Measurements from ENCODE around the gene SYNDIG1L.

Gene SYNDIG1L

DNA sequence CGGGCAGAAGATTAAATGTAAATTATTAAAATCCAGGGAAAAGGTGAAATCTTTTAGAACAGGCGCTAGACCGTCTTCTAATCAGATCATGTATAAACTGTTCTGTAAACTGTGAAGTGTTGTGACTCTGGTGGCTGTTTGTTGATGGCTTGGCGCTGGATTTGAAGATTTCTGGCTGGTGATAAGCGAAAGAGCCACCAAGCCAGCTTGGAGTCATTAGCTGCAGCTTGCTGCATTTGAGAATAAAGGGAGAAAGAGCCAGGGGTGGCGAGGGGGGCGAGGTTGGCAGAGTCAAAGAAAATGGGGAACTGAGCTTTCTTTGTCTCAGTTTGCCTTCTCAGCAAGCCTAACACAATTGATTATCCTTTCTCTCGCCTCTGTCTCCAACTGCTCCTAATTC lies 8.0 kb downstream of the SYNDIG1L start:
- no peak overlapping the region for H3K9ac ChIP-seq (ENCODE audit: low read depth, low read length)
- peaks cover 14% of the 10 kb centered on the region for H3K4me1 ChIP-seq (ENCODE audit: insufficient read depth, low read length)
- H3K9me3 ChIP-seq (ENCODE audit: control insufficient read depth, insufficient read depth, low read length): no peaks in the 10 kb centered on the region
- H3K36me3 ChIP-seq (ENCODE audit: insufficient read depth, low read length): no peaks in the 10 kb centered on the region; the same call in 1 of the 2 replicates

DNA sequence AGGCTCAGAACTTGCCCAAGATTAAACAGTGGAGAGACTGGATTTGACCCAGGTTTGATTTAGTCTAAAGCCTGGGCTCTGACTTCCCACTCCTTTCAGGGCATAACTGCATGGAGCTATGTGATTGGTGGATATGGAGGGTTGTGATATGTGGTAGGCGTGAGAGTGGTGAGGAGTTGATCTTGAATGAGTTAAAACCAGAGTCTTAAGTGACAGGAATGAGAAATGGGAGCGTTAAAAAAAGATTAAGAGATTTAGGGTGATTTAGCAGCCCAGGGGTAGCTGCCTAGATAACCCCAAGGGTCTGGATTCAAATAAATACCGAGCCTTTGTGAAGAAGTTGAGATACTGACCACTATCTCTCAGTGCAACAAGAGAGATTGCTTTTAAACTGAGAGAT lies 8.4 kb downstream of the SYNDIG1L start:
- no peak overlapping the region for H3K9ac ChIP-seq (ENCODE audit: low read depth, low read length)
- no peaks in the 10 kb centered on the region; the same call in 1 of the 2 replicates for H3K36me3 ChIP-seq (ENCODE audit: insufficient read depth, low read length)
- peaks cover 14% of the 10 kb centered on the region for H3K4me1 ChIP-seq (ENCODE audit: insufficient read depth, low read length)
- no peaks in the 10 kb centered on the region for H3K9me3 ChIP-seq (ENCODE audit: control insufficient read depth, insufficient read depth, low read length)

DNA sequence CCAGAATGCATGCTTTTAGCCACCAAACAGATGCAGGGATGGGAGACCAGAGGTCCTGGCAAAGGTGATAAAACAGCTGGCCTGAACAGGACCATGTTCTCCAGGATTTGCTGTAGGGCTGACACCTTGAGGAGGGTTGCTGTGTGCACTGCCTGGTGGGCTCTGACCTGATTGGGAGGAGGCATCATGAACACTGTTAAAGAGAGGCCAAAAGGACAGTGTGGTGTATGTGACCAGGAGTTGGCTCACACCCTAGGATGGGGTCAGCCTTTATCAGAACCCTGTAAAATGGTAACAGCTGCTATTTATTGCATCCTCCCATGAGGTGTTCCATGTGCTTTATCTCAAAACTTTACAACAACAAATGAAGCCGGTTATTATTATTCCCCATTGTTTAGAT lies 8.8 kb downstream of the SYNDIG1L start:
- H3K36me3 ChIP-seq (ENCODE audit: insufficient read depth, low read length): no peaks in the 10 kb centered on the region; the same call in 1 of the 2 replicates

DNA sequence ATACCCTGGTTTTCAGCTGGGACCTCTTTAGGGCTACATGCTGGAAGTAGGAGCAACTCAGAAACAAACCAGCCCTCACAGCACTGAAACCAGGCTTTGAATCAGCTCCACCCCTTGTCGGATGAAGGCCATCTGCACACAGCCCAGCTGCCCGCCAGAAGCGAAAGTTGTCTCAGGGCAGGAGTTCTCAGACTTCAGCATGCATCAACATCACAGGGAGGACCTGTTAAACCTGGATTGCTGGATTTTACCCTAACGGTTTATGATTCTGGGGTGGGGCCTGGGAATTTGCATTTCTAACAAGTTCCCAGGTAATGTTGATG lies 10.9 kb downstream of the SYNDIG1L start:
- no peaks in the 10 kb centered on the region for H3K9me3 ChIP-seq (ENCODE audit: control insufficient read depth, insufficient read depth, low read length)
- peaks cover 14% of the 10 kb centered on the region for H3K4me1 ChIP-seq (ENCODE audit: insufficient read depth, low read length)
- H3K36me3 ChIP-seq (ENCODE audit: insufficient read depth, low read length): no peaks in the 10 kb centered on the region
- H3K9ac ChIP-seq (ENCODE audit: low read depth, low read length): no peak overlapping the region

More for the DNA sequence above, 8.8 kb downstream of the SYNDIG1L start:
- Histone ChIP-seq H3K9ac (ENCODE audit: low read depth, low read length) (no peak overlapping the region), H3K9me3 (ENCODE audit: control insufficient read depth, insufficient read depth, low read length) (no peaks in the 10 kb centered on the region), H3K4me1 (ENCODE audit: insufficient read depth, low read length) (peaks cover 14% of the 10 kb centered on the region)

DNA sequence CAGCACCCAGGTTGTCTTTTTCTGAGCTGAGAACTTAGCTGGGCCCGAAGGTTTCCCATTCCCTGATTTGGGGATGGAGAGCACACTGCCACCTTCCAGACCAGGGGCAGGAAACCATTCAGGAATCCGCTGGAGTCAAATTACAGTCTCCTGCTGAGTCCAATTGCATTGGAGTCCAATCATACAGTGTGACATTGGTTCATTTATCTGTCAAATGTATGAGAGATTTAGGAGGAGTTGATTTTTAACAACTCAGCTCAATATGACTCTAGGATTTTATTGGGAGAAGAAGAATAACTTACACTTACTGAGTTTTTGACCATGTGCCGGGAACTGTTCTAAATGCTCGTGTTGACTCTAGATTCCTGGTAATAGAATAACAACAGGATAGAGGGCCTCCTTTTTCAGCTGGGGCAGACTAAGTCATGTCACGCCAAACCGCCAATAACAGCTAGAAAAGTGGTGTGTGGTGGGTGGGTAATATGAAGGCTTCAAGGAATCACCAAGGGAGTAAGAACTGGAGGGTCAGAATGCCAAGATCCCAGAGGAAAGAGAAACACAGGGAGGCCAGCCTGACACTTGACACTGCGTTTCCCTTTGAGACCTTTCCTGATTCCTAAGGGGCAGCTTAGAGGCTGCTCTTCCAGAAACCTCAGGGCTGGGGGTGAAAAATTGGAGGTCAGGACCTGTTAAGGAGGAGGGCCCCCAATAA lies 11.5 kb downstream of the SYNDIG1L start:
- H3K4me1 ChIP-seq (ENCODE audit: insufficient read depth, low read length): peaks cover 14% of the 10 kb centered on the region
- H3K9ac ChIP-seq (ENCODE audit: low read depth, low read length): no peak overlapping the region
- no peaks in the 10 kb centered on the region for H3K9me3 ChIP-seq (ENCODE audit: control insufficient read depth, insufficient read depth, low read length)
- no peaks in the 10 kb centered on the region for H3K36me3 ChIP-seq (ENCODE audit: insufficient read depth, low read length)

DNA sequence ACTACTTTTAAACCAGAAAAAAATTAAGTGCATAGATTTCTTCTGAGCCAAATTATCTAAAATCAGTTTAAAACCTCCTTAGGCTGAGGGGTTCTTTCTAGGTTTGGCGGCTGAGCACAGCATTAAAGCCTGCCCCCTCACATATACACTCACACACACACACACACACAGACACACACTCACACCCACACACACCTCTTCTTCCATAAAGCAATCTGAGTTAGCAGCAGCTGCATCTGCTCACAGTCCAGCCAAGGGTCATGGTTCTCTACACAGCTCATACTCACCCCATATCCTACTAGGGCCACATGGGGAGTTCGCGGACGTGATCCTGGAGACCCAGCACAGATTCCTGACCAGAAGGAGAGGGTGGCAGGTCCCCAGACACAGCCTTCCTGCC lies 12.4 kb downstream of the SYNDIG1L start:
- no peak overlapping the region for H3K9ac ChIP-seq (ENCODE audit: low read depth, low read length)
- peaks cover 14% of the 10 kb centered on the region for H3K4me1 ChIP-seq (ENCODE audit: insufficient read depth, low read length)
- no peaks in the 10 kb centered on the region for H3K36me3 ChIP-seq (ENCODE audit: insufficient read depth, low read length)
- no peaks in the 10 kb centered on the region for H3K9me3 ChIP-seq (ENCODE audit: control insufficient read depth, insufficient read depth, low read length)

DNA sequence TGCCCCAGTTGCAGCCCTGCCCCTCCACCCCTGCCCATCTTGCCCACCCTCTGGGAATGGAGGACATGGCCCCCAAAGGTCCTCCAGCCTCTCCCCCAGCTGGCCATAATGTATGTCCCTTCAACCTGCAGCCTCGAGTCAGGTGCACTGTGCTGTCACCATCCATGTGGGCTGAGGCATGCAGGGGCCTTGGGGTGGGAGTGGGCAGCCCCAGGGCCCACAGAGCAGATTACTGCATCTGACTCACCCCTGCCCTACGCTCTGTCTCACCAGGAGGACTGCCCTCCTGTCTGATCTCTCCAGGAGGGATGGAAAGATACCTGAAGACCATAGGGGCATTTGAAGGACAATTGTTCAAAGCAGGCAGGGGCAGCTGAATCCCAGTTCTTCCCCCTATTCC lies 13.3 kb downstream of the SYNDIG1L start:
- H3K4me1 ChIP-seq (ENCODE audit: insufficient read depth, low read length): peaks cover 14% of the 10 kb centered on the region
- H3K36me3 ChIP-seq (ENCODE audit: insufficient read depth, low read length): no peaks in the 10 kb centered on the region

DNA sequence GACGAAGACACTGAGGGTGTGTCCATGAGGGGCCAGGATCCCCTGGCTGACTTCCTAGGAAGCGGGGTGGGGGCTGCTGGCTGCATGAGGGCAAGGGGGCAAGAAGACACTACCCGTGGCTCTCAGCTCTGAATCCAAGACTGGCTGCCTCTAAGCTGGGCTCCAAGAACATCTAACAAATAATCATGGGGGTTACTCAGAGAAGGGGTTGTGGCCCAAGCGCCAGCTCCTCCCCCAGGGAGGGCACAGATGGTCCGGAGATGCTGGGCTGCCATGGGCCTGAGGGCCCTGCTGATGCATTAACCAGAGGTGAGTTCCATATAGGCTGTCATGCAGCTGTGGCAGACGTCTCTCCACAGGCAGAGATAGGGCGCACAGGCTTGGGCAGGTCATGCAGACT lies 14.3 kb downstream of the SYNDIG1L start:
- no peak overlapping the region for H3K9ac ChIP-seq (ENCODE audit: low read depth, low read length)
- no peaks in the 10 kb centered on the region for H3K9me3 ChIP-seq (ENCODE audit: control insufficient read depth, insufficient read depth, low read length)
- H3K36me3 ChIP-seq (ENCODE audit: insufficient read depth, low read length): no peaks in the 10 kb centered on the region
- H3K4me1 ChIP-seq (ENCODE audit: insufficient read depth, low read length): peaks cover 14% of the 10 kb centered on the region

More for the DNA sequence above, 13.3 kb downstream of the SYNDIG1L start:
- no peaks in the 10 kb centered on the region for H3K9me3 ChIP-seq (ENCODE audit: control insufficient read depth, insufficient read depth, low read length)
- H3K9ac ChIP-seq (ENCODE audit: low read depth, low read length): no peak overlapping the region

DNA sequence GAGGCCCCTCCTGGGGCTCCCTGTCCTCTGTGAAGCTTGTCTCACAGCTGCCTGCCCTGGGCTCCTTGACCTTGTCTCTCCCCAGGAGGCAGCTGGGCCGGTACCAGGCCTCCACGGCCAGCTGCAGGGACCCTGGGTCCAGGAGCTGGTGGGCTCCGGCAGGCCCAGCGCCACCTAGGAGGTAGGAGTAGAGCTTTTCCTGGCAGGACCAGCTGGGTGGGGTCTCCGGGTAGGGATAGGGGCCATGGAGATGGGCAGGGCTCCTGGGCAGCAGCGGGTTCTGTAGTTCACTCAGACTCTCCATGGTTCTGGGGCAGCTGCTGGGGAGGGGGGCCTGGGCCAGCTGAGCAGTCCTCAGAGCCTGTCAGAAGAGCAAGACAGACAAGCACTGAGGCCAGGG lies 16.6 kb downstream of the SYNDIG1L start:
- Histone ChIP-seq H3K9me3 (ENCODE audit: control insufficient read depth, insufficient read depth, low read length) (no peaks in the 10 kb centered on the region), H3K4me1 (ENCODE audit: insufficient read depth, low read length) (peaks cover 6% of the 10 kb centered on the region), H3K9ac (ENCODE audit: low read depth, low read length) (no peak overlapping the region), H3K36me3 (ENCODE audit: insufficient read depth, low read length) (no peaks in the 10 kb centered on the region)

DNA sequence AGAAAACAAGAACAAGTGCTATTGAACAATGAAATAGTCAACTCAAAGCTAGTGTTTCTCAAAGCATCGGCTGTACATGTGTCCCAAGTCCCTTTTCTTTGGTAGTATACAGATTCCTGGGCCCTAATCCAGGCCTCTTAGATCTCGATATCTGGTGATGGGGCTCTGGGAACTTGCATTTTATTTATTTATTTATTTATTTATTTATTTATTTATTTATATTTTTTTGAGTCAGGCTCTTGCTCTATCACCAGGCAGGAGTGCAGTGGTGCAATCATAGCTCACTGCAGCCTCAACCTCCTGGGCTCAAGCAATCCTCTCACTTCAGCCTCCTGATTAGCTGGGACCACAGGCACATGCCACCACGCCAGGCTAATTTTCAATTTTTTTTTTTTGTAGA lies 17.1 kb downstream of the SYNDIG1L start:
- H3K36me3 ChIP-seq (ENCODE audit: insufficient read depth, low read length): no peaks in the 10 kb centered on the region
- no peak overlapping the region for H3K9ac ChIP-seq (ENCODE audit: low read depth, low read length)
- peaks cover under 1% of the 10 kb centered on the region for H3K4me1 ChIP-seq (ENCODE audit: insufficient read depth, low read length)
- no peaks in the 10 kb centered on the region for H3K9me3 ChIP-seq (ENCODE audit: control insufficient read depth, insufficient read depth, low read length)

DNA sequence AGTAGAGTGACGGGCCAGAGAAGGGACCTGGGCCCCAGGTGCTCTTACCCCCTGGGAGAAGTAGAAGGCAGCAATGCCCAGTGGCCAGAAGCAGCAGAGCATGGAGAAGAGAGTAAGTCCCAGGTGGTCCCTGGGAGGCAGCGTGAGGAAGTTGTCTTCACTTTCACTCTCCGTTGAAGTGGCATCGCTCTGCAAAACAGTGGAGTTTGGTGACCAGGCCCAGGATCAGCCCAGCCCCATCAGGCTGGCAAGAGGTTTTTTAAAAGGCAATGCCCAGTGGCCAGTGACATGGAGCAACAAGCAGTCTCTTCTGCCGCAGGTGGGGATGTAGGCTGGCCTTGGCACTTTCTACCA lies 18.2 kb downstream of the SYNDIG1L start:
- Histone ChIP-seq H3K9ac (ENCODE audit: low read depth, low read length) (no peak overlapping the region), H3K4me1 (ENCODE audit: insufficient read depth, low read length) (peaks cover 4% of the 10 kb centered on the region; the same call in 1 of the 2 replicates), H3K9me3 (ENCODE audit: control insufficient read depth, insufficient read depth, low read length) (no peaks in the 10 kb centered on the region), H3K36me3 (ENCODE audit: insufficient read depth, low read length) (no peaks in the 10 kb centered on the region)

DNA sequence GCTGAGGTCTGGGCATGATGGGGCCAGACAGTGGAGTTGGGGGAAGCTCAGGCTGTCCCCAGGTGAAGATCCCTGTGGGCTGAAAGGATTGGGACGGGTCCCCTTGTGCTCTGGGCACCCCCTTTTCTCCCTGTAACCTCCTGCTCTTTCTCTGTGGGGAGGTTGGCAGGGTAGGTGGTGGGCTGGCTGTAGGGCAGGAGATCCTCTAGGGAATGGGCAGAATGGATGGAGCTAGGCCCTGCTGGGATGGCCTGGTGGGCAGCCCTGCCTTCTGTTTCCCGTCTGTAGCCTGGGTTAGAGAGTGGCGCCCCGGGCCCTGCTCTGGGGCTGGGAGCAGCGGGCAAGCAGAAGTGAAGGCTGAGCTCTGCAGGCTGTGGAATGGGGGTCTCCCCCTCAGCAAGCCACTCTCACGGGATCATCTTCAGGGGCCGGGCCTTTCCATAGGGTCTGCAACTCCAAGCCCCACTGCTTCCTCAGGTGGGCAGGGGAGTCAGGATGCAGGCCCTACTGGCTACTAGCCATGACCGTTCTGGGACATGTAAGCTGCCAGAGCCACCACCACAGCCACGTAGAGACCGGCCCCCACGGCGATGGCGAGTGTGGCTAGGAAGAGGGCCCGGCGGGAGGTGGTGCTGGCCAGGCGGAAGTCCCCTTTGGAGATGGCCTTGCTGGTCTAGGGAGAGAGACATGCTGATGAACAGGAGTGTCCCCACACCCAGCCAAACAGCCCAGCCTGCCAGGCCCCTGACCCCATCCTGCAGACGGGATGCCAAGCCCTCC lies 18.8 kb downstream of the SYNDIG1L start:
- H3K9ac ChIP-seq (ENCODE audit: low read depth, low read length): no peak overlapping the region
- H3K4me1 ChIP-seq (ENCODE audit: insufficient read depth, low read length): peaks cover 7% of the 10 kb centered on the region; the same call in 1 of the 2 replicates
- H3K36me3 ChIP-seq (ENCODE audit: insufficient read depth, low read length): no peaks in the 10 kb centered on the region
- no peaks in the 10 kb centered on the region for H3K9me3 ChIP-seq (ENCODE audit: control insufficient read depth, insufficient read depth, low read length)

DNA sequence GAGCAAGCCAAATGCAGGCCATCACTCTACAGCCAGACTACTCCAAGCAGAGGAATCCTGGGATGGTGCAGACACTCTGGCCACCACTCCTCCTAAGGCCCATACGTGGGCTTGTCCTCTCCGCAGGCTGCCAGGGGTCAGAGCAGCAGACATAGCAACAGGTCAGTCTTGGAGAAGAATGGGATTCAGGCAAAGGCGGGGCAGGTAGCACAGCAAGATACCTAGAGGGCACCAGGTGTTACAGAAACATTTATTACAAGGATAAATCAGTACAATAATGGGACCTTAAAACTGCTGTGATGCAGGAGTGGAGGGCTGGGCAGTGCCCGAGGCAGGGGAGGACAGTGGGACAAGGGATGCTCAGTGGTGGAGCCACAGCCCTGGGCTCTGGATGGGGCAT lies 20.3 kb downstream of the SYNDIG1L start:
- Histone ChIP-seq H3K9ac (ENCODE audit: low read depth, low read length) (no peak overlapping the region), H3K9me3 (ENCODE audit: control insufficient read depth, insufficient read depth, low read length) (no peaks in the 10 kb centered on the region), H3K4me1 (ENCODE audit: insufficient read depth, low read length) (peaks cover 12% of the 10 kb centered on the region; the same call in 1 of the 2 replicates), H3K36me3 (ENCODE audit: insufficient read depth, low read length) (no peaks in the 10 kb centered on the region)

DNA sequence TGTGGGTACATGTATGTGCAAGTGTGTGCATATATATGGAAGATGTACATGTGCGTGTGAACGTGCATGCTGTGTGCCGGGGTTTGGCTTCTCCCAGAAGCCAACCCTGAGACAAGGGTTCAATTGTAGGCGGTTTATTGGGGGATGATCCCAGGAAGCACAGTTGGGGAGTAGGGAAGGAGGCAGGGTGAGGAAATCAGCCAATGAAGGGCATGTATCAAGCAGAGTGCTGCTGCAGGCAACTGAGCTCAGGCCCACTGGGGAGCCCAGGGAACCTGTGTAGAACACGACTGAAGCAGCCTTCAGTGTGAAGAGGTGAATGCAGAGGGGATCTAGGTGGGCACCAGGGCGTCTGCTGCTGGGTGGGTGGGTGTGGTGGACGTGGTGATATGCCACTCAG lies 21.6 kb downstream of the SYNDIG1L start:
- H3K9ac ChIP-seq (ENCODE audit: low read depth, low read length): no peak overlapping the region
- H3K9me3 ChIP-seq (ENCODE audit: control insufficient read depth, insufficient read depth, low read length): no peaks in the 10 kb centered on the region
- peaks cover 18% of the 10 kb centered on the region for H3K4me1 ChIP-seq (ENCODE audit: insufficient read depth, low read length)
- no peaks in the 10 kb centered on the region for H3K36me3 ChIP-seq (ENCODE audit: insufficient read depth, low read length)
